Glutamatergic neuron (in vitro differentiated cells): ENCODE measurements around the gene CDYL2. TPM values are rescaled to one million over a fixed set of nuclear protein-coding genes. Genes with fewer than 3 reads are reported as not detected.

Experiments
- DNase-seq: peaks from one replicate; pipeline ENCODE4 v3.0.0; 2022
- H3K27ac Mint-ChIP-seq: one replicate; pipeline ENCODE4 v1.8.0; 2020; ENCODE audit warnings: mild to moderate bottlenecking, mixed read lengths, inconsistent platforms; ENCODE audit not compliant: unreplicated experiment
- H3K27me3 Mint-ChIP-seq: one replicate; pipeline ENCODE4 v1.8.0; 2020; ENCODE audit warnings: mild to moderate bottlenecking, moderate library complexity, mixed read lengths, inconsistent platforms; ENCODE audit not compliant: unreplicated experiment
- H3K36me3 Mint-ChIP-seq: one replicate; pipeline ENCODE4 v1.8.0; 2020; ENCODE audit warnings: mild to moderate bottlenecking, mixed read lengths, inconsistent platforms; ENCODE audit not compliant: unreplicated experiment
- H3K4me1 Mint-ChIP-seq: one replicate; pipeline ENCODE4 v1.8.0; 2020; ENCODE audit warnings: mild to moderate bottlenecking, low read depth, mixed read lengths, inconsistent platforms; ENCODE audit not compliant: unreplicated experiment
- H3K4me3 Mint-ChIP-seq: one replicate; pipeline ENCODE4 v1.8.0; 2020; ENCODE audit warnings: mild to moderate bottlenecking, mixed read lengths, inconsistent platforms; ENCODE audit not compliant: unreplicated experiment
- H3K9me3 Mint-ChIP-seq: one replicate; pipeline ENCODE4 v1.8.0; 2020; ENCODE audit warnings: mild to moderate bottlenecking, moderate library complexity, mixed read lengths, inconsistent platforms; ENCODE audit not compliant: unreplicated experiment
- total RNA-seq: library from RNA; stranded (reverse); fragmentation: NEBNext Ultra II Directional; extraction: Animal tissue kit (Norgen Biotek cat#: 25700); gene quantifications from one replicate; pipeline ENCODE4 v1.2.1, GENCODE V29; 2021; ENCODE audit not compliant: unreplicated experiment
- TF ChIP-seq, protein P1 (sequence below): fragments of 200-600 bp; sonication (generic); IDR thresholded peaks from one replicate; pipeline ENCODE4 v1.5.0; 2021; ENCODE audit not compliant: partially characterized antibody, unreplicated experiment

Gene CDYL2
- total RNA-seq, 1 donor from 2014 or later, result 30.5 TPM

DNA sequence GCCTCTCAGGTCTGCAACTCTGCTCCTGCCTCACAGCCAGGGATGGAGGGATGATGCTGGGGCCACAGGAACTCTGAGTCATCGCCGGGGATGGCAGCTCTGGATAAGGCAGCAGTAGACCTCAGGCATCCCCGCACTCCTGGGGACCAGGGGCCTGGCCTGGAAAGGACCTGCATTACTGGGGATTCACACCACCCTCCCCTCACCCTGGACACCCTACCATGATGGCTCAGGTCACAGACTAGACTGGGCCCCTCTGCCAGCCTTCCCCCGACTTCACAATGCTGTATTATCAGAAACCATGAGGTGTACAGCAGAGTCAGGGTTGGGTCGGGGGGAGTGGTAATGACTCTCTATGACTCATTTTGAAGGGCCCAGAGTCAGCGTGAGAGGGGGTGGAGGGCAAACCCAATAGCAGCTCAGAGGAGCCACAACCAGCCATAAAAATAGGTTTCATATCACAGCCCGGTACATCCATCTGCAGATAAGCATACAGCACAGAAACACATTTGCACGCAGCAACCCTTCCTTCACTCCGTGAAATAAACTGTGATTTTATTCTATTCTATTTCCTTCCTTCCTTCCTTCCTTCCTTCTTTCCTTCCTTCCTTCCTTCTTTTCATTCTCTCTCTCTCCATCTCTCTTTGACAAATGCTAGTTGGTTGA lies 234.8 kb downstream of the CDYL2 start:
- TF ChIP-seq, protein P1, sequence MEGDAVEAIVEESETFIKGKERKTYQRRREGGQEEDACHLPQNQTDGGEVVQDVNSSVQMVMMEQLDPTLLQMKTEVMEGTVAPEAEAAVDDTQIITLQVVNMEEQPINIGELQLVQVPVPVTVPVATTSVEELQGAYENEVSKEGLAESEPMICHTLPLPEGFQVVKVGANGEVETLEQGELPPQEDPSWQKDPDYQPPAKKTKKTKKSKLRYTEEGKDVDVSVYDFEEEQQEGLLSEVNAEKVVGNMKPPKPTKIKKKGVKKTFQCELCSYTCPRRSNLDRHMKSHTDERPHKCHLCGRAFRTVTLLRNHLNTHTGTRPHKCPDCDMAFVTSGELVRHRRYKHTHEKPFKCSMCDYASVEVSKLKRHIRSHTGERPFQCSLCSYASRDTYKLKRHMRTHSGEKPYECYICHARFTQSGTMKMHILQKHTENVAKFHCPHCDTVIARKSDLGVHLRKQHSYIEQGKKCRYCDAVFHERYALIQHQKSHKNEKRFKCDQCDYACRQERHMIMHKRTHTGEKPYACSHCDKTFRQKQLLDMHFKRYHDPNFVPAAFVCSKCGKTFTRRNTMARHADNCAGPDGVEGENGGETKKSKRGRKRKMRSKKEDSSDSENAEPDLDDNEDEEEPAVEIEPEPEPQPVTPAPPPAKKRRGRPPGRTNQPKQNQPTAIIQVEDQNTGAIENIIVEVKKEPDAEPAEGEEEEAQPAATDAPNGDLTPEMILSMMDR, result no peak
- Mint-ChIP-seq H3K27ac (no peak overlapping the region), H3K36me3 (peaks cover 5% of the 10 kb centered on the region), H3K27me3 (peaks cover 4% of the 10 kb centered on the region), H3K4me1 (peaks cover 3% of the 10 kb centered on the region), H3K9me3 (peaks cover 5% of the 10 kb centered on the region), H3K4me3 (peak overlapping the region; percentile 39)
- no peak for DNase-seq

DNA sequence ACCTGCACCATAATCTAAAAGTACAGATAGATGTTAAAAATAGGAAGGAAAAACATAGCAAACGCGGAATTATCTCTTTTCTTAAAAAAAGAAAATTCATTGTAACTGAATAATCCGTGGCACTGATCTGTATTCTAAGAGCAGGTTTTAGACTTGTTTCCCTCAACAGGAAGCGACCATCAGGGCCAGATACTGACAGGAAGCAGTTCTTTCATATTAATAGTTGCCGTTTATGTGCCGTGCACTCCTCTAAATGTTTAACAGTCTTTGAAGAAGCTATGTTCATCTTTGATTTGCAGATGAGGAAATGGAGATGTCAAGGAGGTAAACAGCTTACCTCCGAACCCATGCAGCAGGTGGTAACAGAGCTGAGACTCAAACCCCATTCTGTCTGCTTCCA lies 240.0 kb downstream of the CDYL2 start:
- H3K27me3 Mint-ChIP-seq, result peaks cover 2% of the 10 kb centered on the region
- TF ChIP-seq, protein P1, result no peak
- no peak overlapping the region for H3K27ac Mint-ChIP-seq
- no peaks in the 10 kb centered on the region for H3K4me1 Mint-ChIP-seq
- DNase-seq, result no peak
- H3K36me3 Mint-ChIP-seq, result no peaks in the 10 kb centered on the region
- no peaks in the 10 kb centered on the region for H3K9me3 Mint-ChIP-seq
- no peak overlapping the region for H3K4me3 Mint-ChIP-seq

- TF ChIP-seq, protein P1, result no peak
- H3K4me3 Mint-ChIP-seq, result no peak overlapping the region
- no peaks in the 10 kb centered on the region for H3K9me3 Mint-ChIP-seq
- DNase-seq, result no peak
- H3K4me1 Mint-ChIP-seq, result no peaks in the 10 kb centered on the region
- H3K27me3 Mint-ChIP-seq, result peaks cover 2% of the 10 kb centered on the region
- H3K27ac Mint-ChIP-seq, result no peak overlapping the region
- H3K36me3 Mint-ChIP-seq, result no peaks in the 10 kb centered on the region
These were observed 241.3 kb downstream of the CDYL2 start for GRCh38 chr16:80563066-80563465.

- Mint-ChIP-seq H3K9me3 (no peaks in the 10 kb centered on the region), H3K27ac (no peak overlapping the region), H3K36me3 (no peaks in the 10 kb centered on the region), H3K4me1 (no peaks in the 10 kb centered on the region), H3K4me3 (no peak overlapping the region), H3K27me3 (peaks cover 2% of the 10 kb centered on the region)
- DNase-seq, result no peak
- TF ChIP-seq, protein P1, result no peak
These were observed 245.0 kb downstream of the CDYL2 start for GRCh38 chr16:80559369-80559768.

DNA sequence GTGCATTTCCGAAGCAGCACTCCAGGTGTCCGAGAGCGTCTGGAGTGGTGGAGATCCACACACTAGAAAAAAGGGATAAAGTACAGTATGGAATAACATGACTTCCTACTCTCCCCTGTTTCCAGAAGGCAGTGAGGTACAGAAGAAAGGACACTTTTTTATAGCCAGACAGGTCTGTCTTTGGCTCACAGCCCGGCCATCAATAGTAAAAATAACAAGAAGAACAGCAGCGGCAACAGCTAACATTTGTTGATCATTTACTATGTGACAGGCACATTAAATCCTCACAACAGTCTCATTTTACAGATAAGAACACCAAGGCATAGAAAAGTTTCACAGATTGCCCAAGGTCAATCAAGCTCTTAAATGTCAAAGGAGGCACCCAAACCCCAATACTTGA lies 247.4 kb downstream of the CDYL2 start:
- TF ChIP-seq, protein P1, result no peak
- H3K4me1 Mint-ChIP-seq, result no peaks in the 10 kb centered on the region
- H3K36me3 Mint-ChIP-seq, result no peaks in the 10 kb centered on the region
- H3K4me3 Mint-ChIP-seq, result no peak overlapping the region
- no peaks in the 10 kb centered on the region for H3K9me3 Mint-ChIP-seq
- H3K27ac Mint-ChIP-seq, result no peak overlapping the region
- H3K27me3 Mint-ChIP-seq, result peaks cover 3% of the 10 kb centered on the region
- DNase-seq, result no peak
